ENCODE data around the gene SLC24A3.

DNA sequence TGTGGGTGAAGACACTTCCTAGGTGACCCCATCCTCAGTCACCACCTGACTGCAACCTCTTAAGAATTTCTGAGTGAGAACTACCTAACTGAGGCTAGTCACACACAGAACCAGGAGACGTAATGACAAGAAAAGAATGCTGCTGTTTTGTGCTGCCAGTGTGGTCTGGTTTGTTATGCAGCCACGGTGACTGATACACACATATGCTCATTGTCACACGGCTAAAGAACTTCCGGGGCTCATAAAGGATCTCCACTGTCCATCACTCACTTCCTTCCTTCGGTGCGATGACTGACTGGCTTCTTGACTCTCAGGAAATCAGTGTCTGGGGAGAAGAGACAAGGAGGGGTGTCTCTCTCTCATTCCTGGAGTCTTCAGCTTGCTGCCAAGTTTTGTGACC, 88.0 kb downstream of the SLC24A3 start:
- TF ChIP-seq EP300 (IDR thresholded peaks at IDR 0.05): no peak
- no peak for TF ChIP-seq POLR2A (IDR thresholded peaks at IDR 0.05)

Measured in suprapubic skin (tissue), 2 donors.